Tibial nerve (tissue), 4 donors: ENCODE measurements around the gene GNB1L.

Experiments used
- CTCF ChIP-seq, 5 experiments: fragments of 200-600 bp in 3 of 5; fragments of 450-650 bp in 2 of 5; sonication (generic) in 3 of 5; IDR thresholded peaks; one replicate each; pipeline ENCODE4 v1.5.1; 2016 to 2019; ENCODE audit warnings: antibody characterized with exemption in 5 of 5, mild to moderate bottlenecking in 3 of 5, moderate library complexity in 2 of 5
- EP300 ChIP-seq, 2 donors: sonication (generic); formaldehyde crosslinking; IDR thresholded peaks; one replicate each; pipeline ENCODE4 v1.6.1; 2017; ENCODE audit warnings: antibody characterized with exemption in 2 of 2, mild to moderate bottlenecking in 1 of 2
- POLR2A ChIP-seq, 2 donors: fragments of 450-650 bp; IDR thresholded peaks; one replicate each; pipeline ENCODE4 v1.6.1; 2017; ENCODE audit warnings: antibody characterized with exemption in 2 of 2, mild to moderate bottlenecking in 2 of 2, moderate library complexity in 2 of 2

GRCh38 chr22:19884161-19884953, 29.7 kb upstream of the GNB1L start:
- no peak for TF ChIP-seq CTCF (IDR thresholded peaks at IDR 0.05)
- TF ChIP-seq POLR2A (IDR thresholded peaks at IDR 0.05): no peak
- no peak for TF ChIP-seq EP300 (IDR thresholded peaks at IDR 0.05)
